Epithelial cell of prostate (primary cell): ENCODE results near the gene SLC2A9.
A peak's percentile ranks its signal among the peaks of the same experiment; 100 is the strongest.

ENCODE experiments used
- DNase-seq: peaks from one replicate; pipeline ENCODE4 v3.0.0-alpha.2; 2011; ENCODE audit warnings: low read depth, low spot score
- H3K27ac ChIP-seq: fragments of 450-650 bp; 2 replicates; pipeline ENCODE4 v1.5.1; 2017; ENCODE audit warnings: mild to moderate bottlenecking

SLC2A9 gene

GRCh38 chr4:10022346-10023049, 1.2 kb upstream of the SLC2A9 start:
- H3K27ac ChIP-seq = peak overlapping the region; percentile 95
- DNase-seq = no peak

DNA sequence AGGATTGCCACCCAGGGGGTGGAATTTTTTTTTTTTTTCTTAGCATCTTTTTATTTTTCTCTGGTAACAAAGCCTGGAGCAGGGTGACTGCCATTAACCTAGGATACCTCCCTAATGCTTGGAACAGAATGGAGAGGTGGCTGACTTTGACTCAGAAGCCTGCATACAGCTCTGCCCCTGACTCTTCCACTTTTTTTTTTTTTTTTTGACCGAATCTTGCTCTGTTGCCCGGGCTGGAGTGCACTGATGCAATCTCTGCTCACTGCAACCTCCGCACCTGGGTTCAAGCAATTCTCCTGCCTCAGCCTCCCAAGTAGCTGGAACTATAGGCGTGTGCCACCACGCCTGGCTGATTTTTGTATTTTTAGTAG, 341 bp upstream of the SLC2A9 start:
- DNase-seq = no peak
- H3K27ac ChIP-seq = peak overlapping the region; percentile 95

- no peak for DNase-seq
- H3K27ac ChIP-seq = peak overlapping the region; percentile 95
Measured at GRCh38 chr4:10020106-10020505, 1.2 kb downstream of the SLC2A9 start.

DNA sequence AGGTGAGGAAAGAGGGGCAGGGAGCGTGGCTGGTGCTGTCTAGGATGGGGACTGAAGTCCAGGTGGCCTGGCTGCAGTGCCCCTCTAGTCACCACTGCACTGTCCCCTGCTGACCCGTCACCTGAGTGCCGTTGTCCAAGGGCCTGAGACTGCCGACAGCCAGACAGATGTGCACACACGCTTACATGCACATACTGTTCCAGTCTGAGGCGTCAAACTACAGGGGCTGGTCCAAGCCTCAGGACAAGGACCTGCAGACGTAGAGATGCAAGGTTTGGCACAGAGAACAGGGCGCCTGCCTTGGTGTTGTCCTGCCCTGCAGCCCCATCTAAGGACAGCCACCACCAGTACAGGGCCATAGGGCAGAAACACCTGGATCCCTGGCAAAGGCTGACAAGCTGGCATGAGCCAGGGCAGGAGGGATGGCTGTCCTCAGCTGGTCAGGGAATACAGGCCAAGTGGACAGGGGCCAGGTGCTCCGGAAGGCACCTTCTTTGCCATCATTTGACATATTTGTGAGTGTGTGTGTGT, 1.7 kb downstream of the SLC2A9 start:
- peak overlapping the region; percentile 95 for H3K27ac ChIP-seq

GRCh38 chr4:10018818-10019461, 2.4 kb downstream of the SLC2A9 start:
- DNase-seq = peak; percentile 83
- peak overlapping the region; percentile 95 for H3K27ac ChIP-seq

More for the DNA sequence above, 1.7 kb downstream of the SLC2A9 start:
- DNase-seq = no peak

- H3K27ac ChIP-seq = no peak overlapping the region
- no peak for DNase-seq
Measured at GRCh38 chr4:10017037-10017893, 4.0 kb downstream of the SLC2A9 start.

- DNase-seq = no peak
- H3K27ac ChIP-seq = no peak overlapping the region
Measured at GRCh38 chr4:10016169-10016568, 5.1 kb downstream of the SLC2A9 start.

DNA sequence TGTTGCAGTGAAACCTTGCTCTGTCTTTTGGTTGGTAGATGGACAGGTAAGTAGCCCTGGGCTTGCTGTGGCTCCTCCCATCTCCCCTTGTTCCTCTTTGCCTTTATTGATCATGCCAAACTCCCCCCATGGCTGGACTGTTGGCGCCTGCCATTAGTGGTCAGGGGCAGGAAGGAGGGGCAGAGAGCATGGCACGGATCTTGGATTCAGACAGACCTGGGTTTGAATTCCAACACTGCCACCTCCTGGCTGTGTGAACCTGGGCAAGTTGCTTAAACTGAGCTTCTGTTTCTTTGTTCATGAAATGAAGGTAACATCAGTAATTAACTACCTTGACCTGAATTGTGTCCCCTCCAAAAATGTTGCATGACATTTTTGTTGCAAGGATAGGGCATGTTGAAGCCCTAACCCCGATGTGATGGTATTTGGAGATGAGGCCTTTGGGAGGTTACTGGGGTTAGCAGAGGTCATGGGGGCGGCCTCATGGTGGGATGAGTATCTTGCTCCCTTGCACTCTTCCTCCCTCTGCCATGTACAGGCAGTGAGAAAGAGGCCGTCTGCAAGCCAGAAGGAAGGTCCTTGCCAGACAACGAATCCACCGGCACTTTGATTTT, 6.0 kb downstream of the SLC2A9 start:
- DNase-seq = no peak
- H3K27ac ChIP-seq = no peak overlapping the region

DNA sequence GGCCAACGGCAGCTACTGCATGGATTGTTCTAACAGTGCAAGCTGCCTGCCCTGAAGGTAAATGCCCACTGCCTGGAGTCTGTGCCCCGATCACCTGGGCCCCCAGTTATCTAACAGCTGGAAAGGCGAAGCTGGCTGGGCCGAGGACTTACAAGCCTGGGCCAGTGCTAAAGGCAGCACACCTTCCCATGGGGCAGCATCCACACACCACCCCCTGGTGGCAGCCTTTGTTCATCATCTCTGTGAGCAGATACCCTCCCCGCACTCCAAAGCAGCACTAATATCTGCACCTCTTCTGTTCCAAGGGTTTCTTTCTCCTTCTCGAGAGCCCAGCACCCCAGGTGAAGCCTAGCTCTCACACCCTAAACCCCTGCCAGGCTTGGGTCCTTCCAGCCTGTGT, 7.6 kb downstream of the SLC2A9 start:
- no peak overlapping the region for H3K27ac ChIP-seq
- DNase-seq = no peak

GRCh38 chr4:10011885-10012284, 9.4 kb downstream of the SLC2A9 start:
- DNase-seq = no peak
- no peak overlapping the region for H3K27ac ChIP-seq

- no peak for DNase-seq
- no peak overlapping the region for H3K27ac ChIP-seq
Measured at GRCh38 chr4:10011277-10011676, 10.0 kb downstream of the SLC2A9 start.

GRCh38 chr4:10009861-10010500, 11.3 kb downstream of the SLC2A9 start:
- no peak overlapping the region for H3K27ac ChIP-seq
- no peak for DNase-seq

DNA sequence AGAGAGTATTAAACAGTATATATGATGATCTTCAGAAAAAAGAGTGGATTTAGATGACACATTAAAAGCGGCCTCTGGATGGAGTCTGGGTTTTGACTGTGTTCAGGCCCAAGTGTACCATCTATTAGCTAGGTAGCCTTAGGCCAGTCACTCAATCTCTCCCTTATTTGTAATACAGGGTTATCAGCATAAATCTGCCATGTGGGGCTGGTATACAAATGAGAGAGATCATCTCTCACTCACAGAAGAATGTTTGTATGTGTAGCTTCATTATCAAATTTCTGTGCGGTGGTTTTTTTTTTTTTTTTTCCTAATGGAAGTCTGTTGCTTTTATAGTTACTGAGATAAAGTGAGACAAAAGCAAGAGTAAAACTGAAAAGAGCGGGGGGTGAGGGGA, 12.7 kb downstream of the SLC2A9 start:
- DNase-seq = no peak
- H3K27ac ChIP-seq = peak overlapping the region; percentile 88

DNA sequence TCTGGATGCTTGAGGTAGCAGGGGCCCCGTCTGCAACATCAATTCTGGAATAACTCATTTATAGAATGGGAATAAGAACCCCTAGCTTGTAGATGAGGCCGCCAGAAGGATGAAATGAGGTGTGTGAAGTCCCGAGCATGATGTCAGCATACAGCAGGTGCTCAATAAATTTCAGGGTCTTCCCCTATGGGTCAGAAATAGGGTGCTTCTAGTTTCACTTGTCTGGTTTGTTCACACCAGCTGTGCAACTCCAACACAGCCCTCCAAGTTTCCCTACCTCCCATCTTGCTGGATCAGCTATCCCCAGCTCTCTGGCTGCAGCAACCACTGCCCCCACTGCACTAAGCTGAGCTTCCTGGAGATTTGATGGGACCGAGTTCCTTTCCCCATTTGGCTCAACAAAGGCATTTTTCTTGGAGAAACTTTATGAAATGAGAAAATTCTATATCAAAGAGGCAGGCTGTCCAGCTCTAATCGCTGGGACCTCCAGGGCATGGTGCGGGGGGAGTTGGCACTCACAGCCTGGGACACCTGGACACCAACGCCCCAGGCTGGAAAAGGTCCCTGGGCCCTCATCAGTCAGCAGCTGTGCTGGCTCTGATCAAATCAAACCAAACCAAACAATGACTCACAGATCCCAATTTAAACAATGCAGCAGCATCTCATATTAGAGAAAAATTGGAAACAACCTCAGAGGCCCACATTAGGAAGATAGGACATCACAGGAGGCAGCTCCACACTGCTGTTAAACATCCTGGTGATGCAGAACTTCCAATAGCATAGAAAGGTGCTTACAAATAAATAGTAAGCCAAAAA, 13.3 kb downstream of the SLC2A9 start:
- peak overlapping the region; percentile 88 for H3K27ac ChIP-seq
- DNase-seq = no peak

- no peak for DNase-seq
- H3K27ac ChIP-seq = peak overlapping the region; percentile 88
Measured at GRCh38 chr4:10007436-10007740, 13.9 kb downstream of the SLC2A9 start.

- peak; percentile 78 for DNase-seq
- H3K27ac ChIP-seq = peak overlapping the region; percentile 88
Measured at GRCh38 chr4:10006601-10007435, 14.5 kb downstream of the SLC2A9 start.

- DNase-seq = peak; percentile 88
Measured at GRCh38 chr4:10006231-10006600, 15.1 kb downstream of the SLC2A9 start.

DNA sequence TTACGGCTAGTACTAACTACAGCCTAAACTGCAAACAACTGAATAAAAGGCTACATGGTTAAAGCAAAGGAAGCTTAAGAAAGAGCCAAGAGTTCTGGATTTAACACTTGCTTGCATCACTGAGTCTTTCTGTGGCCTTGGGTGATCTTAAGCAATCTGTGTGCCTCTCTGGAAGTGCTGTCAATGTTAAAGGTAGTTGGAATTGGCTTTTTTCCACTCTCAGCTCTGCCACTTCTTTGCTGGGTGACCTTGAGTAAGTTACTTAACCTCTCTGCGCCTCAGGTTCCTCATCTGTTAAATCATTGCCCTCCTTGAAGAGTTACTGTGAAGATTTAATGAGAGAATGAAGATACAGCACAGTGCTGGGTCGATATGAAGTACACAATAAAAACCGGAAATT, 15.7 kb downstream of the SLC2A9 start:
- peak overlapping the region; percentile 88 for H3K27ac ChIP-seq
- no peak for DNase-seq

More at GRCh38 chr4:10006231-10006600, 15.1 kb downstream of the SLC2A9 start:
- peak overlapping the region; percentile 88 for H3K27ac ChIP-seq
